ENCODE results near the gene ANXA2. TPM values are rescaled to one million over a fixed set of nuclear protein-coding genes. Genes with fewer than 3 reads are reported as not detected.

Gene ANXA2
- total and polyA plus RNA-seq, 10 of the 15 experiments (the other 5 are each of a cell fraction or from before 2014, with no cell fraction given), result 135 to 540 (median 281) TPM

DNA sequence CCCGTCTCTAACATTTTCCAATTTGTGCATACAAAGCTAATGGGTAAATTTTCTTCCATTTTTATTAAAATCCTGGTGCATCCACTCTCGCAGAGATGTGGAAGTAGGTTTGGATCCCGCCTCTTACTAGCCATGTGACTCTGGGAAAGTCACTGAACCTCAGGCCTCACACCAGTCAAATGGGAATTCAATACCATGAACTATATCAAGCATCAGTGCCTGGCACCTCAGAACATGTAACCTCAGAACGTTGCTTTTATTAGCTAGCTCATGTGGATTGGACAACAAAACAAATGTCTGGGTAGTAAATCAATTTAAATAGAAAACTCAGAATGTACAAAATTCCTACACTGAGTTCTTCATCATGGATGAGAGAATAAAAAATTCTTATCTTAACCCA, 60.7 kb downstream of the ANXA2 start:
- TF ChIP-seq LARP7 (IDR thresholded peaks at IDR 0.05) (no peak), FOXK2 (IDR thresholded peaks at IDR 0.05) (no peak), SIX5 (IDR thresholded peaks at IDR 0.05; ENCODE audit: low read depth, low read length, severe bottlenecking) (no peak), GABPA (IDR thresholded peaks at IDR 0.05; ENCODE audit: low read depth) (no peak), CREM (IDR thresholded peaks at IDR 0.05; ENCODE audit: low read depth) (no peak)
- TF ChIP-seq, protein P1, sequence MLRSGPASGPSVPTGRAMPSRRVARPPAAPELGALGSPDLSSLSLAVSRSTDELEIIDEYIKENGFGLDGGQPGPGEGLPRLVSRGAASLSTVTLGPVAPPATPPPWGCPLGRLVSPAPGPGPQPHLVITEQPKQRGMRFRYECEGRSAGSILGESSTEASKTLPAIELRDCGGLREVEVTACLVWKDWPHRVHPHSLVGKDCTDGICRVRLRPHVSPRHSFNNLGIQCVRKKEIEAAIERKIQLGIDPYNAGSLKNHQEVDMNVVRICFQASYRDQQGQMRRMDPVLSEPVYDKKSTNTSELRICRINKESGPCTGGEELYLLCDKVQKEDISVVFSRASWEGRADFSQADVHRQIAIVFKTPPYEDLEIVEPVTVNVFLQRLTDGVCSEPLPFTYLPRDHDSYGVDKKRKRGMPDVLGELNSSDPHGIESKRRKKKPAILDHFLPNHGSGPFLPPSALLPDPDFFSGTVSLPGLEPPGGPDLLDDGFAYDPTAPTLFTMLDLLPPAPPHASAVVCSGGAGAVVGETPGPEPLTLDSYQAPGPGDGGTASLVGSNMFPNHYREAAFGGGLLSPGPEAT (IDR thresholded peaks at IDR 0.05; ENCODE audit: low read depth), result no peak
- TF ChIP-seq, protein P2, sequence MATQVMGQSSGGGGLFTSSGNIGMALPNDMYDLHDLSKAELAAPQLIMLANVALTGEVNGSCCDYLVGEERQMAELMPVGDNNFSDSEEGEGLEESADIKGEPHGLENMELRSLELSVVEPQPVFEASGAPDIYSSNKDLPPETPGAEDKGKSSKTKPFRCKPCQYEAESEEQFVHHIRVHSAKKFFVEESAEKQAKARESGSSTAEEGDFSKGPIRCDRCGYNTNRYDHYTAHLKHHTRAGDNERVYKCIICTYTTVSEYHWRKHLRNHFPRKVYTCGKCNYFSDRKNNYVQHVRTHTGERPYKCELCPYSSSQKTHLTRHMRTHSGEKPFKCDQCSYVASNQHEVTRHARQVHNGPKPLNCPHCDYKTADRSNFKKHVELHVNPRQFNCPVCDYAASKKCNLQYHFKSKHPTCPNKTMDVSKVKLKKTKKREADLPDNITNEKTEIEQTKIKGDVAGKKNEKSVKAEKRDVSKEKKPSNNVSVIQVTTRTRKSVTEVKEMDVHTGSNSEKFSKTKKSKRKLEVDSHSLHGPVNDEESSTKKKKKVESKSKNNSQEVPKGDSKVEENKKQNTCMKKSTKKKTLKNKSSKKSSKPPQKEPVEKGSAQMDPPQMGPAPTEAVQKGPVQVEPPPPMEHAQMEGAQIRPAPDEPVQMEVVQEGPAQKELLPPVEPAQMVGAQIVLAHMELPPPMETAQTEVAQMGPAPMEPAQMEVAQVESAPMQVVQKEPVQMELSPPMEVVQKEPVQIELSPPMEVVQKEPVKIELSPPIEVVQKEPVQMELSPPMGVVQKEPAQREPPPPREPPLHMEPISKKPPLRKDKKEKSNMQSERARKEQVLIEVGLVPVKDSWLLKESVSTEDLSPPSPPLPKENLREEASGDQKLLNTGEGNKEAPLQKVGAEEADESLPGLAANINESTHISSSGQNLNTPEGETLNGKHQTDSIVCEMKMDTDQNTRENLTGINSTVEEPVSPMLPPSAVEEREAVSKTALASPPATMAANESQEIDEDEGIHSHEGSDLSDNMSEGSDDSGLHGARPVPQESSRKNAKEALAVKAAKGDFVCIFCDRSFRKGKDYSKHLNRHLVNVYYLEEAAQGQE (IDR thresholded peaks at IDR 0.05; ENCODE audit: low read depth, low read length), result no peak
- TF ChIP-seq, protein P3, sequence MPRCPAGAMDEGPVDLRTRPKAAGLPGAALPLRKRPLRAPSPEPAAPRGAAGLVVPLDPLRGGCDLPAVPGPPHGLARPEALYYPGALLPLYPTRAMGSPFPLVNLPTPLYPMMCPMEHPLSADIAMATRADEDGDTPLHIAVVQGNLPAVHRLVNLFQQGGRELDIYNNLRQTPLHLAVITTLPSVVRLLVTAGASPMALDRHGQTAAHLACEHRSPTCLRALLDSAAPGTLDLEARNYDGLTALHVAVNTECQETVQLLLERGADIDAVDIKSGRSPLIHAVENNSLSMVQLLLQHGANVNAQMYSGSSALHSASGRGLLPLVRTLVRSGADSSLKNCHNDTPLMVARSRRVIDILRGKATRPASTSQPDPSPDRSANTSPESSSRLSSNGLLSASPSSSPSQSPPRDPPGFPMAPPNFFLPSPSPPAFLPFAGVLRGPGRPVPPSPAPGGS (IDR thresholded peaks at IDR 0.05; ENCODE audit: borderline replicate concordance, insufficient read depth, low read depth, low read length, poor library complexity, severe bottlenecking), result no peak
- TF ChIP-seq, protein P4, sequence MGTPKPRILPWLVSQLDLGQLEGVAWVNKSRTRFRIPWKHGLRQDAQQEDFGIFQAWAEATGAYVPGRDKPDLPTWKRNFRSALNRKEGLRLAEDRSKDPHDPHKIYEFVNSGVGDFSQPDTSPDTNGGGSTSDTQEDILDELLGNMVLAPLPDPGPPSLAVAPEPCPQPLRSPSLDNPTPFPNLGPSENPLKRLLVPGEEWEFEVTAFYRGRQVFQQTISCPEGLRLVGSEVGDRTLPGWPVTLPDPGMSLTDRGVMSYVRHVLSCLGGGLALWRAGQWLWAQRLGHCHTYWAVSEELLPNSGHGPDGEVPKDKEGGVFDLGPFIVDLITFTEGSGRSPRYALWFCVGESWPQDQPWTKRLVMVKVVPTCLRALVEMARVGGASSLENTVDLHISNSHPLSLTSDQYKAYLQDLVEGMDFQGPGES (IDR thresholded peaks at IDR 0.05), result no peak
- TF ChIP-seq, protein P5, sequence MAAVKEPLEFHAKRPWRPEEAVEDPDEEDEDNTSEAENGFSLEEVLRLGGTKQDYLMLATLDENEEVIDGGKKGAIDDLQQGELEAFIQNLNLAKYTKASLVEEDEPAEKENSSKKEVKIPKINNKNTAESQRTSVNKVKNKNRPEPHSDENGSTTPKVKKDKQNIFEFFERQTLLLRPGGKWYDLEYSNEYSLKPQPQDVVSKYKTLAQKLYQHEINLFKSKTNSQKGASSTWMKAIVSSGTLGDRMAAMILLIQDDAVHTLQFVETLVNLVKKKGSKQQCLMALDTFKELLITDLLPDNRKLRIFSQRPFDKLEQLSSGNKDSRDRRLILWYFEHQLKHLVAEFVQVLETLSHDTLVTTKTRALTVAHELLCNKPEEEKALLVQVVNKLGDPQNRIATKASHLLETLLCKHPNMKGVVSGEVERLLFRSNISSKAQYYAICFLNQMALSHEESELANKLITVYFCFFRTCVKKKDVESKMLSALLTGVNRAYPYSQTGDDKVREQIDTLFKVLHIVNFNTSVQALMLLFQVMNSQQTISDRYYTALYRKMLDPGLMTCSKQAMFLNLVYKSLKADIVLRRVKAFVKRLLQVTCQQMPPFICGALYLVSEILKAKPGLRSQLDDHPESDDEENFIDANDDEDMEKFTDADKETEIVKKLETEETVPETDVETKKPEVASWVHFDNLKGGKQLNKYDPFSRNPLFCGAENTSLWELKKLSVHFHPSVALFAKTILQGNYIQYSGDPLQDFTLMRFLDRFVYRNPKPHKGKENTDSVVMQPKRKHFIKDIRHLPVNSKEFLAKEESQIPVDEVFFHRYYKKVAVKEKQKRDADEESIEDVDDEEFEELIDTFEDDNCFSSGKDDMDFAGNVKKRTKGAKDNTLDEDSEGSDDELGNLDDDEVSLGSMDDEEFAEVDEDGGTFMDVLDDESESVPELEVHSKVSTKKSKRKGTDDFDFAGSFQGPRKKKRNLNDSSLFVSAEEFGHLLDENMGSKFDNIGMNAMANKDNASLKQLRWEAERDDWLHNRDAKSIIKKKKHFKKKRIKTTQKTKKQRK (IDR thresholded peaks at IDR 0.05; ENCODE audit: low read depth, low read length), result no peak
- ChIA-PET SMC1A (ENCODE audit: uncharacterized antibody, unreplicated experiment) (interaction anchor here (0.6 to 1.4 kb wide), 3 partner anchors 10 to 907 kb away, joined by 3 read pairs; no protein-coding TSS in a partner anchor), CTCF (interaction anchor here (1.2 to 1.8 kb wide), 3 partner anchors 11 to 1497 kb away, joined by 3 to 5 read pairs (median 4); no protein-coding TSS in a partner anchor), POLR2A (no interaction called here), RAD21 (ENCODE audit: unreplicated experiment) (no interaction called here)
- FAIRE-seq, result no peak
- DNase-seq (ENCODE audit: low read depth, low spot score), result no peak
- Histone ChIP-seq H3K9me3 (replicated peaks; ENCODE audit: control insufficient read depth, insufficient read depth, low read length) (no peaks in the 10 kb centered on the region), H3K9ac (ENCODE audit: control insufficient read depth, insufficient read depth, low read length) (no peak overlapping the region), H3K79me2 (ENCODE audit: control insufficient read depth, insufficient read depth, low read length) (no peaks in the 10 kb centered on the region), H3K27me3 (replicated peaks in 1 of 2; ENCODE audit: control insufficient read depth in 2 of 2, insufficient read depth in 2 of 2, low read length in 1 of 2) (no peaks in the 10 kb centered on the region), H3K4me3 (no peak overlapping the region), H3K27ac (ENCODE audit: control insufficient read depth, insufficient read depth) (no peak overlapping the region), H3K4me2 (ENCODE audit: control insufficient read depth, insufficient read depth) (no peak overlapping the region), H4K20me1 (ENCODE audit: control insufficient read depth, insufficient read depth) (no peaks in the 10 kb centered on the region), H2AFZ (ENCODE audit: control insufficient read depth, low read depth, low read length) (no peak overlapping the region), H3K4me1 (ENCODE audit: control insufficient read depth, insufficient read depth, low read length) (no peaks in the 10 kb centered on the region), H3K36me3 (ENCODE audit: control insufficient read depth in 2 of 2, insufficient read depth in 2 of 2, low read length in 1 of 2) (no peaks in the 10 kb centered on the region)
- ATAC-seq, result no peak
- BruUV-seq (replicated peaks), result no TSS peak
- in situ Hi-C loops (cut with MboI), result no loop called here
- intact Hi-C loops (cut with micrococcal nuclease; ENCODE audit: unreplicated experiment), result no loop called here
- WGBS (ENCODE audit: insufficient coverage, insufficient replicate concordance, low lambda C conversion rate, missing lambda C conversion rate), result 28% methylated on average over 4 of the region's 4 CpGs
